ENCODE measurements around the gene DLX4. TPM values are rescaled to one million over a fixed set of nuclear protein-coding genes. Genes with fewer than 3 reads are reported as not detected.
A peak's percentile ranks its signal among the peaks of the same experiment; 100 is the strongest.

DLX4 gene
- total and polyA plus RNA-seq, 10 of the 15 experiments (the other 5 are each of a cell fraction or from before 2014, with no cell fraction given), result 0.05 to 0.29 (median 0.15) TPM

- peak overlapping the region; percentile 96; the same call in 1 of the 2 replicates for H3K4me2 ChIP-seq (ENCODE audit: control insufficient read depth, insufficient read depth)
- ATAC-seq (no peak), FAIRE-seq (no peak), DNase-seq (ENCODE audit: low read depth, low spot score) (no peak)
- peaks cover 27 to 37% of the 10 kb centered on the region in 2 experiments for H3K27me3 ChIP-seq (replicated peaks in 1 of 2; ENCODE audit: control insufficient read depth in 2 of 2, insufficient read depth in 2 of 2, low read length in 1 of 2)
- ChIA-PET SMC1A (ENCODE audit: uncharacterized antibody, unreplicated experiment) (no interaction called here), POLR2A (no interaction called here), CTCF (interaction anchor here (2.3 kb wide), 1 partner anchor 30 kb away, joined by 13 read pairs; no protein-coding TSS in a partner anchor), RAD21 (ENCODE audit: unreplicated experiment) (no interaction called here)
- no peak overlapping the region for H3K27ac ChIP-seq (ENCODE audit: control insufficient read depth, insufficient read depth)
- no TSS peak for BruUV-seq (replicated peaks)
- peak overlapping the region; percentile 77; the same call in 1 of the 2 replicates for H3K4me3 ChIP-seq
- H3K9ac ChIP-seq (ENCODE audit: control insufficient read depth, insufficient read depth, low read length), result no peak overlapping the region
- no peaks in the 10 kb centered on the region for H3K9me3 ChIP-seq (replicated peaks; ENCODE audit: control insufficient read depth, insufficient read depth, low read length)
- H3K4me1 ChIP-seq (ENCODE audit: control insufficient read depth, insufficient read depth, low read length), result no peaks in the 10 kb centered on the region; the same call in 1 of the 2 replicates
- H3K36me3 ChIP-seq (ENCODE audit: control insufficient read depth in 2 of 2, insufficient read depth in 2 of 2, low read length in 1 of 2), result no peaks in the 10 kb centered on the region
- H2AFZ ChIP-seq (ENCODE audit: control insufficient read depth, low read depth, low read length), result peak overlapping the region; percentile 64
- no peaks in the 10 kb centered on the region for H4K20me1 ChIP-seq (ENCODE audit: control insufficient read depth, insufficient read depth)
- intact Hi-C loops (cut with micrococcal nuclease; ENCODE audit: unreplicated experiment), result no loop called here
- 40% methylated on average over 10 of the region's 10 CpGs for WGBS (ENCODE audit: insufficient coverage, insufficient replicate concordance, low lambda C conversion rate, missing lambda C conversion rate)
- TF ChIP-seq SUZ12 (IDR thresholded peaks at IDR 0.05; ENCODE audit: unreplicated experiment) (peak; percentile 42), BCL11A (IDR thresholded peaks at IDR 0.05; ENCODE audit: low read depth, low read length) (no peak), EZH2 (IDR thresholded peaks at IDR 0.05; ENCODE audit: borderline replicate concordance, control insufficient read depth, low read depth, low read length) (0 out of 2 replicates have a peak, but pooled peaks have one; percentile 42)
- in situ Hi-C loops (cut with MboI), result no loop called here
- H3K79me2 ChIP-seq (ENCODE audit: control insufficient read depth, insufficient read depth, low read length), result no peaks in the 10 kb centered on the region
Observed at GRCh38 chr17:49967621-49968404, 1.2 kb upstream of the DLX4 start.

GRCh38 chr17:49968405-49969133, 421 bp upstream of the DLX4 start:
- ChIA-PET SMC1A (ENCODE audit: uncharacterized antibody, unreplicated experiment) (no interaction called here), CTCF (interaction anchor here (1.0 kb wide), 1 partner anchor 30 kb away, joined by 6 read pairs; no protein-coding TSS in a partner anchor), POLR2A (no interaction called here), RAD21 (ENCODE audit: unreplicated experiment) (no interaction called here)
- ATAC-seq (peak; percentile 89), FAIRE-seq (no peak), DNase-seq (ENCODE audit: low read depth, low spot score) (no peak)
- Histone ChIP-seq H3K79me2 (ENCODE audit: control insufficient read depth, insufficient read depth, low read length) (no peaks in the 10 kb centered on the region), H2AFZ (ENCODE audit: control insufficient read depth, low read depth, low read length) (peak overlapping the region; percentile 85), H3K4me3 (peak overlapping the region; percentile 77), H3K9ac (ENCODE audit: control insufficient read depth, insufficient read depth, low read length) (no peak overlapping the region), H3K36me3 (ENCODE audit: control insufficient read depth in 2 of 2, insufficient read depth in 2 of 2, low read length in 1 of 2) (no peaks in the 10 kb centered on the region), H3K4me1 (ENCODE audit: control insufficient read depth, insufficient read depth, low read length) (no peaks in the 10 kb centered on the region; the same call in 1 of the 2 replicates), H3K27ac (ENCODE audit: control insufficient read depth, insufficient read depth) (no peak overlapping the region), H3K27me3 (replicated peaks in 1 of 2; ENCODE audit: control insufficient read depth in 2 of 2, insufficient read depth in 2 of 2, low read length in 1 of 2) (peaks cover 30 to 40% of the 10 kb centered on the region in 2 experiments), H3K4me2 (ENCODE audit: control insufficient read depth, insufficient read depth) (peak overlapping the region; percentile 96), H3K9me3 (replicated peaks; ENCODE audit: control insufficient read depth, insufficient read depth, low read length) (no peaks in the 10 kb centered on the region), H4K20me1 (ENCODE audit: control insufficient read depth, insufficient read depth) (no peaks in the 10 kb centered on the region)
- no TSS peak for BruUV-seq (replicated peaks)
- in situ Hi-C loops (cut with MboI), result no loop called here
- intact Hi-C loops (cut with micrococcal nuclease; ENCODE audit: unreplicated experiment), result no loop called here
- 1% methylated on average over 57 of the region's 64 CpGs for WGBS (ENCODE audit: insufficient coverage, insufficient replicate concordance, low lambda C conversion rate, missing lambda C conversion rate)
- TF ChIP-seq SIX5 (IDR thresholded peaks at IDR 0.05; ENCODE audit: low read depth, low read length, severe bottlenecking), result no peak
- TF ChIP-seq IRF4 (IDR thresholded peaks at IDR 0.05; ENCODE audit: low read depth, low read length), result no peak
- TF ChIP-seq LARP7 (IDR thresholded peaks at IDR 0.05), result no peak; the same call in none of the 2 replicates
- TF ChIP-seq BHLHE40 (IDR thresholded peaks at IDR 0.05; ENCODE audit: borderline replicate concordance in 1 of 2, low read depth in 2 of 2, low read length in 1 of 2), result peak in 1 of 2 experiments; percentile 75; a peak in 2 of 4 replicates
- TF ChIP-seq BCLAF1 (IDR thresholded peaks at IDR 0.05), result no peak
- TF ChIP-seq EGR1 (IDR thresholded peaks at IDR 0.05; ENCODE audit: borderline replicate concordance in 1 of 2, low read depth in 2 of 2, low read length in 2 of 2), result peak in 1 of 2 experiments; percentile 38; a peak in 1 of 3 replicates
- TF ChIP-seq RAD51 (IDR thresholded peaks at IDR 0.05), result no peak
- no peak for TF ChIP-seq RFX5 (IDR thresholded peaks at IDR 0.05; ENCODE audit: low read depth, low read length)
